Esophagus muscularis mucosa (tissue), 4 donors: Measurements from ENCODE around the gene ANKS1B. TPM values are rescaled to one million over a fixed set of nuclear protein-coding genes. Genes with fewer than 3 reads are reported as not detected.

Source experiments
- DNase-seq: peaks from one replicate; pipeline ENCODE4 v3.0.0-alpha.2; 2017; ENCODE audit errors: extremely low spot score
- H3K27ac ChIP-seq, 4 donors: fragments of 200-600 bp; sonication (generic); replicated peaks in 1 of 4; 1 replicate in 3 of 4; 2 replicates in 1 of 4; pipeline ENCODE4 v1.5.1; 2016 to 2019; ENCODE audit warnings: mild to moderate bottlenecking in 1 of 4
- H3K27me3 ChIP-seq, 4 donors: fragments of 200-600 bp; sonication (generic); one replicate each; pipeline versions ENCODE4 v1.5.1 to v1.6.0; 2016 to 2019
- H3K36me3 ChIP-seq, 4 donors: fragments of 200-600 bp; sonication (generic); one replicate each; pipeline ENCODE4 v1.5.1; 2016 to 2019
- H3K4me1 ChIP-seq, 4 donors: fragments of 200-600 bp; sonication (generic); one replicate each; pipeline ENCODE4 v1.5.1; 2016 to 2019
- H3K4me3 ChIP-seq, 4 donors: fragments of 200-600 bp; sonication (generic); 1 replicate in 2 of 4; 2 replicates in 2 of 4; pipeline ENCODE4 v1.5.1; 2016 to 2019; ENCODE audit warnings: mild to moderate bottlenecking in 4 of 4, moderate library complexity in 1 of 4
- H3K9me3 ChIP-seq, 4 donors: fragments of 200-600 bp; sonication (generic); 1 replicate in 3 of 4; 2 replicates in 1 of 4; pipeline ENCODE4 v1.5.1; 2016 to 2019
- CTCF ChIP-seq, 3 experiments: fragments of 200-600 bp in 2 of 3; fragments of 450-650 bp in 1 of 3; sonication (generic) in 2 of 3; IDR thresholded peaks; one replicate each; pipeline ENCODE4 v1.5.1; 2017 to 2019; ENCODE audit warnings: antibody characterized with exemption in 3 of 3, mild to moderate bottlenecking in 2 of 3, moderate library complexity in 1 of 3
- EP300 ChIP-seq: sonication (generic); formaldehyde crosslinking; IDR thresholded peaks from one replicate; pipeline ENCODE4 v1.6.1; 2017; ENCODE audit warnings: antibody characterized with exemption
- POLR2A ChIP-seq: fragments of 450-650 bp; IDR thresholded peaks from one replicate; pipeline ENCODE4 v1.6.1; 2017; ENCODE audit warnings: antibody characterized with exemption, moderate library complexity, mild to moderate bottlenecking, low read depth
- POLR2AphosphoS5 ChIP-seq, 2 donors: sonication (generic); formaldehyde crosslinking; IDR thresholded peaks; one replicate each; pipeline ENCODE4 v1.6.1; 2017; ENCODE audit warnings: antibody characterized with exemption in 2 of 2
- WGBS: methylation state at CpG from one replicate; pipeline ENCODE4 v1.1.5; 2018; 5-methylcytosine and 5-hydroxymethylcytosine counted together
- intact Hi-C: fragments of 100-400 bp; cut with DNase I; formaldehyde crosslinking; loops from one replicate; pipeline ENCODE4 v1.15.1; 2023
- total RNA-seq, 4 donors: library from RNA; depleted of rRNA; stranded (reverse); fragments of >200 nt; gene quantifications; one replicate each; pipeline versions ENCODE4 v1.1.0 to v1.2.1, GENCODE V29; 2016

The ANKS1B gene
- total RNA-seq, 4 donors from 2014 or later, result 20.4 to 28.7 (median 21.6) TPM

DNA sequence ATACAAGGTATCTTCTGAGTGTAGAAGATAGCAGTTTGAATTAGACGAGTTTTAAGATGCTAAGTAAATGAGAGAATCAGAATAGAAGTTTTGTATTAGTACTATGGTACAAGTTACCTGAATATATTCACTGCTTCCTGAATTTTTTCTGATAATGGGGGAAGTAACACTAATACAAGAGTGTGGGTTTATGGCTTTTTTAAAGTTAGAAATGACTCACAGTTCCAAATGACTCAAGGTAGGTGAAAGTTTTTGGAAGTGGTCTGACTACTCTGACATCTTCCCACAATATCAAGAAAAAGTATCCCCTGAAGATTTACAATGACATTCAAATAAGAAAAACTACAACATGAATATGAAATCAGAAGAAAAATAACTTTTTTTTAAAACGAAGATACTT is 460.9 kb downstream of the ANKS1B start:
- Histone ChIP-seq H3K4me1 (no peaks in the 10 kb centered on the region), H3K27ac (no peak overlapping the region), H3K36me3 (no peaks in the 10 kb centered on the region), H3K4me3 (no peak overlapping the region), H3K27me3 (no peaks in the 10 kb centered on the region), H3K9me3 (no peaks in the 10 kb centered on the region)
- intact Hi-C loops, result no loop called here
- no peak for DNase-seq
- WGBS, result 92% methylated on average over 2 of the region's 2 CpGs
- no peak for TF ChIP-seq POLR2A
- TF ChIP-seq EP300, result no peak
- TF ChIP-seq CTCF (IDR thresholded peaks at IDR 0.05), result no peak

- Histone ChIP-seq H3K27ac (no peak overlapping the region), H3K9me3 (peaks cover 0 to 4% (median 0%) of the 10 kb centered on the region in 4 donors), H3K4me3 (no peak overlapping the region), H3K27me3 (no peaks in the 10 kb centered on the region), H3K36me3 (no peaks in the 10 kb centered on the region), H3K4me1 (no peaks in the 10 kb centered on the region)
- no peak for DNase-seq
- TF ChIP-seq POLR2AphosphoS5 (IDR thresholded peaks at IDR 0.05), result no peak
- no peak for TF ChIP-seq CTCF (IDR thresholded peaks at IDR 0.05)
- no peak for TF ChIP-seq EP300
- TF ChIP-seq POLR2A, result no peak
- intact Hi-C loops, result no loop called here
- 42% methylated on average over 2 of the region's 2 CpGs for WGBS
Observed at GRCh38 chr12:99522456-99522855, 462.3 kb downstream of the ANKS1B start.

DNA sequence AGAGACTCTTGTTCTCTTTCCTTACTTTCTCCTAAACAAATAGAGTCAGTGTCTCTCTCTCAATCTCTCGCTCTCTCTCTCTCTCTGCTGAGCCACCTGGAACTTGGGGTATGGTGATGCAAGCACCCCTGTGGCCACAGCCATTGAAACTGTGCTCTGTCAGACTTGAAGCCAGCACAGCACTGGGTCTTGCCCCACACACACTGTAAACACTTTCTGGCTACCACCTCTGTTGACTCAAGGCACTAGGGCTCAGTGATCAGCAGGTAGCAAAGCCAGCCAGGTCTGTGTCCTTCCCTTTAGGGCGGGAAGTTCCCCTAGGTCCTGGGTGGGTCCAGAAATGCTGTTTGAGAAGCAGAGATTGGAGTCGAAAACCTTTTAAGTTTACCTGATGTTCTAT is 463.1 kb downstream of the ANKS1B start:
- intact Hi-C loops, result no loop called here
- H3K36me3 ChIP-seq, result no peaks in the 10 kb centered on the region

DNA sequence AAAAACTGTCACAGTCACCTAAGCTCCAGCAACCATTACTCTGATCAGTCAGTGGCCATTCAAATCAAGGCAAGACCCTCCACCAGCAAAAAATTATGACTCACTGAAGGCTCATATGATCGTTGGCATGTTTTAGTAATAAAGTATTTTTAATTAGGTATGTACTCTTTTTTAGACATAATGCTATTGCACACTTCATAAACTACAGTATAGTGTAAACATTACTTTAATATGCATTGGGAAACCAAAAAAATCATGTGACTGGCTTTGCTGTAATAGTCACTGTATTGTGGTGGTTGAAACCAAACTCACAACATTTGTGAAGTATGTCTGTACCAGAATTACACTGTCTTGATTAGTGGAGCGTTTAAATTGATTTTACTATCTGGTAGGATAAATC is 471.7 kb downstream of the ANKS1B start:
- Histone ChIP-seq H3K4me3 (no peak overlapping the region), H3K36me3 (no peaks in the 10 kb centered on the region), H3K27ac (no peak overlapping the region), H3K27me3 (no peaks in the 10 kb centered on the region), H3K9me3 (peaks cover 0 to 12% (median 5%) of the 10 kb centered on the region in 4 donors), H3K4me1 (no peaks in the 10 kb centered on the region)
- intact Hi-C loops, result no loop called here
- 87% methylated on average over 2 of the region's 2 CpGs for WGBS
- no peak for DNase-seq
- TF ChIP-seq CTCF (IDR thresholded peaks at IDR 0.05) (no peak), POLR2AphosphoS5 (IDR thresholded peaks at IDR 0.05) (no peak), EP300 (no peak), POLR2A (no peak)

More for the DNA sequence above, 463.1 kb downstream of the ANKS1B start:
- H3K4me3 ChIP-seq, result no peak overlapping the region
- TF ChIP-seq POLR2A, result no peak
- no peak for TF ChIP-seq POLR2AphosphoS5 (IDR thresholded peaks at IDR 0.05)
- TF ChIP-seq EP300, result no peak
- no peak for TF ChIP-seq CTCF (IDR thresholded peaks at IDR 0.05)
- H3K27ac ChIP-seq, result no peak overlapping the region
- no peaks in the 10 kb centered on the region for H3K4me1 ChIP-seq
- H3K9me3 ChIP-seq, result peaks cover 0 to 4% (median 0%) of the 10 kb centered on the region in 4 donors
- no peak for DNase-seq
- 92% methylated on average over 3 of the region's 3 CpGs for WGBS
- H3K27me3 ChIP-seq, result no peaks in the 10 kb centered on the region

DNA sequence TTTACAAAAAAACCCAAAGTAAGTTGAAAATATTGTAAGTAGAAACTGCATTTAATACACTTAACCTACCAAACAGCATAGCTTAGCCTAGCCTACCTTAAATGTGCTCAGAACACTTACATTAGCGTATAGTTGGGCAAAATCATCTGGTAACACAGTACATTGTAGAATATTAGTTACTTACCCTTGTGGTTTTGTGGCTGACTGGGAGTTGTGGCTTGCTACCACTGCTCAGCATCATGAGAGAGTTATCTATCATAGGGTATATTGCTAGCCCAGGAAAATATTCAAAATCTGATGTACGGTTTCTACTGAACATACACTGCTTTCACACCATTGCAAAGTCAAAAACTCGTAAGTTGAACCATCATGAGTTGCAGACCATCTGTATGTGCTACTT is 478.9 kb downstream of the ANKS1B start:
- WGBS, result 89% methylated on average over 3 of the region's 3 CpGs
- H3K27ac ChIP-seq, result no peak overlapping the region
- H3K36me3 ChIP-seq, result no peaks in the 10 kb centered on the region
- no peak for DNase-seq
- H3K4me3 ChIP-seq, result no peak overlapping the region
- H3K9me3 ChIP-seq, result peaks cover 0 to 8% (median 0%) of the 10 kb centered on the region in 4 donors
- intact Hi-C loops, result no loop called here
- no peak for TF ChIP-seq POLR2AphosphoS5 (IDR thresholded peaks at IDR 0.05)
- TF ChIP-seq CTCF (IDR thresholded peaks at IDR 0.05), result no peak
- no peak for TF ChIP-seq POLR2A
- no peak for TF ChIP-seq EP300
- no peaks in the 10 kb centered on the region for H3K27me3 ChIP-seq
- H3K4me1 ChIP-seq, result no peaks in the 10 kb centered on the region
